Measurements from ENCODE around the gene NKAIN2.
"Not testable (repeated sequence)": the region's sequence is repeated elsewhere in the genome, so short reads cannot be mapped to it uniquely, and the experiment has no call there.

NKAIN2 gene

GRCh38 chr6:124356811-124357210 lies 553.1 kb downstream of the NKAIN2 start:
- no peak for DNase-seq

GRCh38 chr6:124368131-124368530 lies 564.5 kb downstream of the NKAIN2 start:
- no peak for DNase-seq

GRCh38 chr6:124371974-124372475 lies 568.4 kb downstream of the NKAIN2 start:
- DNase-seq = no peak

- no peak for DNase-seq
Measured at GRCh38 chr6:124373386-124373785, 569.7 kb downstream of the NKAIN2 start.

- DNase-seq = no peak
Measured at GRCh38 chr6:124389127-124389526, 585.5 kb downstream of the NKAIN2 start.

GRCh38 chr6:124393536-124393935 lies 589.9 kb downstream of the NKAIN2 start:
- no peak for DNase-seq

- no peak for DNase-seq
Measured at GRCh38 chr6:124396361-124396760, 592.7 kb downstream of the NKAIN2 start.

GRCh38 chr6:124400261-124400999 lies 596.8 kb downstream of the NKAIN2 start:
- DNase-seq = no peak

GRCh38 chr6:124410425-124410824 lies 606.8 kb downstream of the NKAIN2 start:
- not testable (repeated sequence) for DNase-seq

GRCh38 chr6:124412657-124413056 lies 609.0 kb downstream of the NKAIN2 start:
- DNase-seq = not testable (repeated sequence)

GRCh38 chr6:124420116-124420840 lies 616.6 kb downstream of the NKAIN2 start:
- DNase-seq = no peak

- no peak for DNase-seq
Measured at GRCh38 chr6:124423621-124424020, 620.0 kb downstream of the NKAIN2 start.

- no peak for DNase-seq
Measured at GRCh38 chr6:124430740-124431318, 627.2 kb downstream of the NKAIN2 start.

- no peak for DNase-seq
Measured at GRCh38 chr6:124432620-124433019, 629.0 kb downstream of the NKAIN2 start.

GRCh38 chr6:124433387-124434160 lies 629.9 kb downstream of the NKAIN2 start:
- DNase-seq = no peak

GRCh38 chr6:124434421-124434820 lies 630.8 kb downstream of the NKAIN2 start:
- DNase-seq = no peak

GRCh38 chr6:124436803-124437202 lies 633.1 kb downstream of the NKAIN2 start:
- no peak for DNase-seq

- DNase-seq = no peak
Measured at GRCh38 chr6:124438546-124439065, 634.9 kb downstream of the NKAIN2 start.

- DNase-seq = no peak
Measured at GRCh38 chr6:124441450-124441849, 637.8 kb downstream of the NKAIN2 start.

- DNase-seq = no peak
Measured at GRCh38 chr6:124443541-124443940, 639.9 kb downstream of the NKAIN2 start.

- no peak for DNase-seq
Measured at GRCh38 chr6:124445581-124445980, 641.9 kb downstream of the NKAIN2 start.

GRCh38 chr6:124446961-124447360 lies 643.3 kb downstream of the NKAIN2 start:
- DNase-seq = no peak

- no peak for DNase-seq
Measured at GRCh38 chr6:124459268-124459667, 655.6 kb downstream of the NKAIN2 start.

Data from stimulated activated CD4-positive, alpha-beta T cell treated with anti-CD3 and anti-CD28 coated beads, Interleukin-12 subunit alpha, Interleukin-12 subunit beta, amount 100 ng/mL, for 4 hours (primary cell).